NB4 (cell line): ENCODE data around the gene LINC01488.

ENCODE experiments used
- CTCF ChIP-seq: IDR thresholded peaks from one replicate; pipeline ENCODE4 v1.5.1; 2012; ENCODE audit warnings: low read depth, low read length
- MAX ChIP-seq: IDR thresholded peaks from 2 replicates; pipeline ENCODE4 v1.6.1; 2011; ENCODE audit warnings: low read depth, low read length
- POLR2A ChIP-seq: IDR thresholded peaks from 2 replicates; pipeline ENCODE4 v1.6.1; 2011; ENCODE audit warnings: mild to moderate bottlenecking; ENCODE audit not compliant: insufficient read length; ENCODE audit errors: extremely low read depth

DNA sequence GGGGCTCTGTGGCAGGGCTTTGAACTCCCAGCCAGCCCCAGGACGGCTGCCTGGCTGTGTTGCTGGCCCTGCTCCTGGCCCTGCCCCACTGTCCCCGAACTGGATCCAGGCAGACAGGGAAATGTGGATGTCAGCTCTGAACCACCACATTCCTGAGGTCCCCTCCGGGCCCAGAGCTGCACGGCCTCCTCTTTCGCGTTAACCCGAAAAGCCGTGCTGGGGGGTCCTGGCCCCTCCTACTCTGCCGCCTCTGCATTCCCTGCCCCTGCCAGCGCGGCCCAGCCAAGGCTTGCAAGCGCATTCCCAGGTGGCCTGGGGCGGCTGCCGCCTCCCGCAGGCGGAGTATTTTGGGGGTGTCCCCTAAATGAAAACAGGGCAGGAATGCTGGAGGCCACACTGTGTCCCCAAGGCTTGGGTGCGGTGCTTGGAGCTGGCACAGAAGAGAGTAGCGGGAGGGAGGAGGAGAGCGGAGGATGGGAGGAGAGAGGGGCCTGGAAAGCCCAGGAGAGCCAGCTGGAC lies 5.4 kb downstream of the LINC01488 start:
- no peak for TF ChIP-seq CTCF
- no peak for TF ChIP-seq POLR2A
- TF ChIP-seq MAX: no peak
